OCI-LY1 (cell line): ENCODE data around the gene IL26.

Experiments
- CTCF ChIP-seq: fragments of 200-600 bp; sonication (generic), shearing (Covaris generic); IDR thresholded peaks from 2 replicates; pipeline ENCODE4 v1.5.1; 2017; ENCODE audit warnings: mild to moderate bottlenecking, antibody characterized with exemption, low read length, moderate library complexity, mixed read lengths
- EZH2 ChIP-seq: fragments of 200-600 bp; sonication (generic), shearing (Covaris generic); IDR thresholded peaks from 2 replicates; pipeline ENCODE4 v1.8.0; 2017; ENCODE audit warnings: borderline replicate concordance, mixed run types, mild to moderate bottlenecking, antibody characterized with exemption, low read length, moderate library complexity, mixed read lengths

GRCh38 chr12:68225576-68226476, at the start of gene IL26:
- TF ChIP-seq EZH2 (no peak), CTCF (no peak)
